Ovary (tissue), 3 donors: ENCODE data around the gene ALOX12.

Experiments used
- CTCF ChIP-seq, 3 donors: fragments of 450-650 bp in 2 of 3; fragments of 200-600 bp in 1 of 3; IDR thresholded peaks; one replicate each; pipeline versions ENCODE4 v1.5.1 to v1.8.0; 2016 to 2022; ENCODE audit warnings: antibody characterized with exemption in 3 of 3, mild to moderate bottlenecking in 1 of 3
- EP300 ChIP-seq: sonication (generic); formaldehyde crosslinking; IDR thresholded peaks from one replicate; pipeline ENCODE4 v1.6.1; 2017; ENCODE audit warnings: antibody characterized with exemption
- POLR2A ChIP-seq: fragments of 450-650 bp; IDR thresholded peaks from one replicate; pipeline ENCODE4 v1.6.1; 2017; ENCODE audit warnings: antibody characterized with exemption, mild to moderate bottlenecking, moderate library complexity
- donor health status: DM: no; HTN: no; CAD: no.

DNA sequence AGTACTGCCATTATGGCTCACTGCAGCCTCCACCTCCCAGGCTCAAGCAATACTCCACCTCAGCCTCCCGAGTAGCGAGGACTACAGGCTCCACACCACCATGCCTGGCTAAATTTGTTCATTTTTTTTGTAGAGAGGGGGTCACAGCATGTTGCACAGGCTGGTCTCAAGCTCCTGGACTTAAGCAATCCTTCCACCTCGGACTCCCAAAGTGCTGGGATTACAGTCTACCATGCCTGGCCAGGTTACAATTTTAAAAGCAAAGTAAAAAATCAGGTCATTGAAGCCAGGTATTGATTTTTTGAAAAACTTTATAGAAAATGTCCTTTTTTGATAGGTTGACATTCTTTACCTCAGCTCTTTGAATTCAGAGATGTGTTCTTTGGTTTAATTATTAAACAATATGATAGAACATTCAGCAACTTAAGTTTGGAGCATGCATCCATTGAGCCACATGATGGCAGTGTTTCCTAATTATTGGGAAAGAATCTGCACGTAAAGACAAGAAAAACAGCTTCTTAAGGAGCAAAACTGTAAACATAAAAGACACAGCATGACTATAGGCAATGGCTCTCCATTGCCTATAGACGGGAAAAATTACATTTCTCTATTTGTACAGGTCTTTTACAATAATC lies 49.8 kb downstream of the ALOX12 start:
- TF ChIP-seq CTCF (IDR thresholded peaks at IDR 0.05) (peak; percentile 50 to 84 (median 81)), EP300 (no peak), POLR2A (no peak)
